ENCODE data around the gene OR10H2.

The OR10H2 gene

GRCh38 chr19:15740785-15741184 is 13.0 kb downstream of the OR10H2 start:
- no peak for DNase-seq
- ATAC-seq (ENCODE audit: insufficient read depth, low read depth), result no peak
- peaks cover 16% of the 10 kb centered on the region for H3K9me3 ChIP-seq (ENCODE audit: insufficient read depth, low read length, severe bottlenecking)

DNA sequence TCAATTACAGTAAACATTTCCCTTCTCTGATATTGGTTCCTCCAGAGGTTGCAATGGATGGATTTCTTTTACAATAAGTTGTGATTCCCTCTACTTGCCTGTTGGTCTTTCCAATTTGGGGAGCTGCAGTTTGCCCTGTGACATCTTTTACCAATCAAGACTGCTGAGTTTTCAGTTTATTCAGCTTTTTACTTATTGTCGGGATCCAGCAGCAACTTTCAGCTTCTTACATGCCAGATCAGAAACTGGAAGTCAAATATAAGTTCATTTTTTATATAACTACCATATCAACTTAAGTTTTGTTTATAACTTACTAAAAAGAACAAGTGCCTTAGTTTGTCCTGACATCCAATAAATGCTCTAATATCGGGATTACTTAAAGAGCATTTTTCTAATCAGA is 20.4 kb downstream of the OR10H2 start:
- ATAC-seq (ENCODE audit: insufficient read depth, low read depth) (no peak), DNase-seq (no peak)
- Histone ChIP-seq H3K27me3 (ENCODE audit: insufficient read depth, low read length, poor library complexity) (no peaks in the 10 kb centered on the region), H3K9me3 (ENCODE audit: insufficient read depth, low read length, severe bottlenecking) (no peaks in the 10 kb centered on the region), H3K9ac (ENCODE audit: low read depth, low read length) (no peak overlapping the region), H3K27ac (ENCODE audit: low read length) (no peak overlapping the region), H3K4me2 (ENCODE audit: insufficient read depth, low read length) (no peak overlapping the region), H3K79me2 (ENCODE audit: insufficient read depth, low read length) (no peaks in the 10 kb centered on the region), H4K20me1 (ENCODE audit: insufficient read depth, low read length) (no peaks in the 10 kb centered on the region), H3K4me1 (ENCODE audit: insufficient read depth, low read length) (no peaks in the 10 kb centered on the region), H3K36me3 (ENCODE audit: insufficient read depth, low read length) (no peaks in the 10 kb centered on the region), H3K4me3 (ENCODE audit: low read depth in 1 of 2, low read length in 2 of 2) (no peak overlapping the region), H2AFZ (ENCODE audit: low read depth, low read length) (no peak overlapping the region)
- TF ChIP-seq EZH2 (IDR thresholded peaks at IDR 0.05; ENCODE audit: borderline replicate concordance, low read depth, low read length, severe bottlenecking), result no peak
- no peak for TF ChIP-seq CTCF (IDR thresholded peaks at IDR 0.05; ENCODE audit: borderline replicate concordance, extremely low read depth, low read length, poor library complexity, severe bottlenecking)

More at GRCh38 chr19:15740785-15741184, 13.0 kb downstream of the OR10H2 start:
- H4K20me1 ChIP-seq (ENCODE audit: insufficient read depth, low read length), result no peaks in the 10 kb centered on the region
- no peak overlapping the region for H3K27ac ChIP-seq (ENCODE audit: low read length)
- H3K4me1 ChIP-seq (ENCODE audit: insufficient read depth, low read length), result no peaks in the 10 kb centered on the region
- H3K4me3 ChIP-seq (ENCODE audit: low read depth in 1 of 2, low read length in 2 of 2), result no peak overlapping the region
- no peak overlapping the region for H3K4me2 ChIP-seq (ENCODE audit: insufficient read depth, low read length)
- TF ChIP-seq EZH2 (IDR thresholded peaks at IDR 0.05; ENCODE audit: borderline replicate concordance, low read depth, low read length, severe bottlenecking) (no peak), CTCF (IDR thresholded peaks at IDR 0.05; ENCODE audit: borderline replicate concordance, extremely low read depth, low read length, poor library complexity, severe bottlenecking) (no peak)
- H2AFZ ChIP-seq (ENCODE audit: low read depth, low read length), result no peak overlapping the region
- no peaks in the 10 kb centered on the region for H3K27me3 ChIP-seq (ENCODE audit: insufficient read depth, low read length, poor library complexity)
- H3K9ac ChIP-seq (ENCODE audit: low read depth, low read length), result no peak overlapping the region
- no peaks in the 10 kb centered on the region for H3K79me2 ChIP-seq (ENCODE audit: insufficient read depth, low read length)
- no peaks in the 10 kb centered on the region for H3K36me3 ChIP-seq (ENCODE audit: insufficient read depth, low read length)

- Histone ChIP-seq H3K27ac (ENCODE audit: low read length) (no peak overlapping the region), H3K9ac (ENCODE audit: low read depth, low read length) (no peak overlapping the region), H3K27me3 (ENCODE audit: insufficient read depth, low read length, poor library complexity) (peaks cover 3% of the 10 kb centered on the region), H3K4me3 (ENCODE audit: low read depth in 1 of 2, low read length in 2 of 2) (no peak overlapping the region), H2AFZ (ENCODE audit: low read depth, low read length) (no peak overlapping the region), H3K36me3 (ENCODE audit: insufficient read depth, low read length) (no peaks in the 10 kb centered on the region), H3K4me1 (ENCODE audit: insufficient read depth, low read length) (no peaks in the 10 kb centered on the region), H3K79me2 (ENCODE audit: insufficient read depth, low read length) (no peaks in the 10 kb centered on the region), H3K4me2 (ENCODE audit: insufficient read depth, low read length) (no peak overlapping the region), H3K9me3 (ENCODE audit: insufficient read depth, low read length, severe bottlenecking) (no peaks in the 10 kb centered on the region), H4K20me1 (ENCODE audit: insufficient read depth, low read length) (no peaks in the 10 kb centered on the region)
- ATAC-seq (ENCODE audit: insufficient read depth, low read depth), result no peak
- DNase-seq, result no peak
- TF ChIP-seq CTCF (IDR thresholded peaks at IDR 0.05; ENCODE audit: borderline replicate concordance, extremely low read depth, low read length, poor library complexity, severe bottlenecking), result no peak
- TF ChIP-seq EZH2 (IDR thresholded peaks at IDR 0.05; ENCODE audit: borderline replicate concordance, low read depth, low read length, severe bottlenecking), result no peak
These were observed 30.6 kb downstream of the OR10H2 start for GRCh38 chr19:15758379-15758778.
